ENCODE measurements around the gene IRF1.

Gene IRF1

GRCh38 chr5:132455614-132456115, 34.9 kb downstream of the IRF1 start:
- DNase-seq (ENCODE audit: low spot score) = no peak
- TF ChIP-seq CTCF (IDR thresholded peaks at IDR 0.05; ENCODE audit: extremely low read depth, missing control alignments) = no peak

DNA sequence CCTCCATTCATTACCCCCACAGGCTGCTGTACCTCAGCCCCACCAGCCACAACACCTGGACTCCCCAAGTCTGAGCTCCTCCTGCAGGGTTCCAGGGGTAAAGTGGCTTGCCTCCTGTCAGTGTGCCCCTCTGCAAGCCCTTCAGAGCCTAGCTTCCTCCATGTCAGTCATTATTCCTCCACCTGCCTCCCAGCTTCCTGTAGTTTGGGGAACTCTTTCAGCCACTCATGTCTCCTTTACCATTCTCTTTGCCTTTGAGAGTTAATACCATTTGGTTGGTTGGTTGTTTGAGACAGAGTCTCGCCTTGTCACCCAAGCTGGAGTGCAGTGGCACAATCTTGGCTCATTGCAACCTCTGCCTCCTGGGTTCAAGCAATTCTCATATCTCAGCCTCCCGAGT, 36.2 kb downstream of the IRF1 start:
- no peak for TF ChIP-seq CTCF (IDR thresholded peaks at IDR 0.05; ENCODE audit: extremely low read depth, missing control alignments)
- DNase-seq (ENCODE audit: low spot score) = no peak

DNA sequence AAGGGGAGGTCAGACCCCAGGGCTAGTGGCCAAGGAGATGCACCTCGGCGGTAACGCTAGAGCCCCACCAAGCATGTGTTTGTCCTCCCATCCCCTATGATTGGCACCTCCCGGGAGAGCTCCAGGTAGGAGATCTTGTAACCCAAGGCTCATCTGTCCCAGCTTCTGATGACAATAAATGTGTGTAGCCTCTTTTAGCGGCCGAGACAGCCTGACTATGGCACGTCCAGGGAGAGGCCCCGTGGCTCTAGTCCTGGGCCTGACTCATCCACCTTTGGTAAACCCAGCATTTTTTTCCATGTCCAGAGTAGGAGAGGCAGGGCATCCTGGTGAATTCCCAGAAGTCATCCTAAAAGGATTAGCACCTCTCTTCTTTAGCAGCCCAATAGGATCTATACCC, 39.2 kb downstream of the IRF1 start:
- TF ChIP-seq CTCF (IDR thresholded peaks at IDR 0.05; ENCODE audit: extremely low read depth, missing control alignments) = no peak
- no peak for DNase-seq (ENCODE audit: low spot score)

DNA sequence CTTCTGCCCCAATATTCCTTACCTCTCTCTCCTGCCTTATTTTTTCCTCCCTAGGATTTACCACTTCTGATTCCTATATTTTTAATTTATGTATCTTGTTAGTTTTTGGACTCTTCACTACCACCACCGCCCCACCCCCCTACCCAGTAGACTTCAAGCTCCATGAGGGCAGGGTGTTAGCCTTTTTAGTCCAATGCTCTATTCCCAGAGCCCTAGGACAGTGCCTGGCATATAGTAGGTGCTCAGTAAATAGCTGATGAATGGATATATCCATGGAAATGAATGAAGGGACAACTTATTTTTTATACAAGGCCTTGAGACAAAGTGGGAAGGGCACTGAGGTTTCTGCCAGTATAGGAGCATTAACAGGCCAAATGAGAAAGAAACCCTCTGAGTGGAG, 41.5 kb downstream of the IRF1 start:
- TF ChIP-seq CTCF (IDR thresholded peaks at IDR 0.05; ENCODE audit: extremely low read depth, missing control alignments) = no peak
- DNase-seq (ENCODE audit: low spot score) = no peak

DNA sequence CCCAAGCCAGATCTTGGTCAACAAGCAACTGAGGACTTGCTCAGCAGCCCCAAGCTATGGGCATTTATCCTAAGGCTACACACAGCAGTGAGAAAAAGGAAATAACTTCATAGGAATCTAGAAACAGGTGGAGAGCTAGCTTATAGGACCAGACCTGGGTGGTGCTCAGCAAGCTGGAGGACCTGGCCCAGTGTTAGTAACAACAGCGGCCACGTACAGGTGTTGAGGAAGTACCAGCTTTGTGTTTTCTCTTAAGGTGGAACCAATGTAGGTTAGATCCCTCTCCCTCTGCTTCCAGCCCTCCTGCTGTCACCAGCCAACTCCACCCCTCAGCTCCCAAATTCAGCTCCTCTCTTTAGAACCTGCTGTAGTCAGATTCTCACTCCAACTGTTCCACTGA, 43.4 kb downstream of the IRF1 start:
- DNase-seq (ENCODE audit: low spot score) = no peak
- TF ChIP-seq CTCF (IDR thresholded peaks at IDR 0.05; ENCODE audit: extremely low read depth, missing control alignments) = no peak

DNA sequence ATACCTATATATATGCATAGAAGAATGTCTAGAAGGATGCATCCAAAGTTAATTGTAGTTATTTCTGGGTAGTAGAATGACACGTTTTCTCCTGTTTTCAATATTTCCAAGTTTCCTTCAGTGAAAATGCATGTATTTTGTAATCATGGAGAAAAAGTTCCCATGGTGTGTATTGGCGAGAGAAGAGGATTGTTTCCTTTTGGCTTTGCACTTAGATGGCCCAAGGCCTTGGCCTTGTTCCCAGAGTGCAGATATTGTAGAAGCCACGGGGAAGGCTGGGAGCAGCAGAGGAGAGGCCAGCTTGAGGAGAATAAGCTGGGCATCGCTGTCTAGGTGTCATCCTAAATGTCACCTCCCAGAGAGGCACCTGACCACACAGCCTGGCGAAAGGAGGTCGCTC, 44.0 kb downstream of the IRF1 start:
- no peak for DNase-seq (ENCODE audit: low spot score)
- TF ChIP-seq CTCF (IDR thresholded peaks at IDR 0.05; ENCODE audit: extremely low read depth, missing control alignments) = no peak

GRCh38 chr5:132445930-132446329, 44.6 kb downstream of the IRF1 start:
- DNase-seq (ENCODE audit: low spot score) = no peak
- no peak for TF ChIP-seq CTCF (IDR thresholded peaks at IDR 0.05; ENCODE audit: extremely low read depth, missing control alignments)

All from GM20000 (cell line).